ENCODE data around the gene SRPK3. TPM values are rescaled to one million over a fixed set of nuclear protein-coding genes. Genes with fewer than 3 reads are reported as not detected.

SRPK3 gene
- total RNA-seq, 1 experiment from 2014 or later: not detected

DNA sequence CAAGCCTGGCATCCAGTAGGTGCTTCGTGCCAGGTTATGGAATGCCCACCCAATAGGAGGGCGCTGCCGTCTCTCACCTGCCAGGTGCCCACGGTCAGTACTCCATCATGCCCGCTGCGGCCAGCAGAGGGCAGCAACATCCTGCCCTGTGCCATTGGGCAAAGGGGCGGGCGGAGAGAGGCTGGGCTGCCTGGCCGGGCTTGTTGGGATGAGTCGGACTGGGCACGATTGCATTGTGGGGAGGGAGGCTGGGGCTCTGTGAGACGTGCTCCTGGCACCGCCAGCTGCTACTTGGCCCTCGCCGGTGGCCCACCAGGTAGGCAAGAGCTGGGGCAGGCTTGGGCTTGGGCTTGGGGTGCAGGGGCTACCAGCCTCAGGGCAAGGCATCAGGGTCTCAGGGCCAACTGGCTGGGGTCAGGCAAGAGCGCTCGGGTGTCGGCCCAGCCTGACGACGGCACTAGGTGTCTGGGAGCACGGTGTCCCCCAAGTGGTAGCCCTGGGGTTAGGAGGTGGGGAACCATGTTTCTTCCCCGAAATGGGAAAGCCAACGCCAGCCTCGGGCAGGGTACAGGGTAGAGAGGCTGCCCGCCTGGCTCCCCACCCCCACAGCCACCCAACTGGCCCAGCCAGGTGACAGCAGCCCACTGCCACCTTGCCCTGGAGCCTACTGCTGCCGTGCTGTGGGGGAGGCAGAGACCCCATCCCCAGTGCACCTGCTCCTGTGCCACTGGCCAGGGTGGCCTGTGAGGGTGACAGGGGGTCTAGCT, 16.7 kb upstream of the SRPK3 start, which contains the start of gene PLXNB3:
TSS of gene PLXNB3 (plus strand) at position 261 of the 767 bp plus-strand sequence. CDS start 1,287 bp downstream, outside the sequence.
- DNase-seq: peak; percentile 94
- Histone ChIP-seq H3K4me3 (ENCODE audit: insufficient read depth, low read depth, low read length) (no peak within 1 kb of the TSS), H3K36me3 (replicated peaks; ENCODE audit: control insufficient read depth, insufficient read depth, low read length) (no peaks in the 10 kb centered on the region), H3K27me3 (ENCODE audit: control insufficient read depth, insufficient read depth, low read length) (no peaks in the 10 kb centered on the region)

DNA sequence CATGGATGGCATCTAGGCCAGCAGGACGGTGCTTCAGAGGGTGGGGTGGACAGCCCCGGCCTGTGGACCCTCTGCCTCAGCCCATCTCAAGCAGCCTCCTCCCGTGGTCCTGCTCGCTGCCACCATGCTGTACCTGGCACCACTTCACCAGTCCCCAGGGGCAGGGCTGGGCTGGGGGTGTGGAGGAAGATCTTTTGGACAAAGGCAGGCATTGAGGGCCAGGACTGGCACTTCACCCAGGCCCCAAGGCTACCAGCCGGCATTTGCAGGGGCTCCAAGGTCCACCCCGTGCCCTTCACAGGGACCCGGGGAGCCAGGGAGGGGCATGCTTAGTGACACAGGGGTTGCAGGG, 16.1 kb upstream of the SRPK3 start:
- no peak overlapping the region for H3K4me3 ChIP-seq (ENCODE audit: insufficient read depth, low read depth, low read length)
- no peaks in the 10 kb centered on the region for H3K27me3 ChIP-seq (ENCODE audit: control insufficient read depth, insufficient read depth, low read length)
- H3K36me3 ChIP-seq (replicated peaks; ENCODE audit: control insufficient read depth, insufficient read depth, low read length): no peaks in the 10 kb centered on the region
- DNase-seq: peak; percentile 57

DNA sequence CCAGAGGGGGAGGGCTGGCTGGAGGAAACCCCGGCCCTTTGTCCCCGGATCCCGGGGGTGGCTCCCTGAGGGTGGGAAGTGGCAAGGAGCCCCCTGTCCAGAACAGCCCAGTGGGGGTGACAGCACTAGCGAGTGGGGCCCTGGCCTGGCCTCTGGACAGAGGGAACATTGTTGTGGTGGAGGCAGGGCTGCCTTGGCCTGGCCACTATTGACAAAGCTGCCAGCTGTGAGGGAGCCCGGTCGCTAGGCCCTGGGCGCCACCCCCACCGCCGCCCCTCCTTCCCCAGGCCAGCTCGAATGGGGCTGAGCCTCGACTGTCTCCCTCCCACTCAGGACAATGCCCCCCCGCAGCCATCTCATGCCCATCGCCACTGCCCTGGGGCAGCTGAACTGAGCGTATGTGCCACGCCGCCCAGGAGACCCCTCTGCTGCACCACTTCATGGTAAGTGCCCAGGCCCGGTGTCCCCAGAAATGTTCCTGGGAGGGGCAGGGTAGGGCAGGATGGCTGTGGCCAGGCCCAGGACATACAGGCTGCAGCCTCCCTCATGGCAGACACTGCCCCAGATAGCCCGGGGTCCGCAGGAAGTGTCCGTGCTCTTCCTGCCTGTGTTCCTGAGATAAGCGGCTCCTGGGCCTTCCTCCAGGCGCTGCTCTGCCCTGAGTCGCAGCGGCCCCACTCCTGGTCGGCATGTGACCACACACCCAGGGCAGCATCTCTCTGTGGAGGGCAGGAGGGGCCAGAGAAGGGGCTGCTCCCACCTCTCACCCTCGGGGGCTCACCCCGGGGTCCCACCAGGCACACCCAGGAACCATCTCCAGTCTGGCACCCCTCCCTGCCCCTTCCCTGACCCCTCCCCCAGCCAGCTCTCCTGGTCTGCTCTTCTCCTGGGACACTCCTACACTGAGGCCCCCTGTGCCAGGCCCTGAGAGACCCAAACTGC, 15.4 kb upstream of the SRPK3 start:
- Histone ChIP-seq H3K27me3 (ENCODE audit: control insufficient read depth, insufficient read depth, low read length) (no peaks in the 10 kb centered on the region), H3K4me3 (ENCODE audit: insufficient read depth, low read depth, low read length) (no peak overlapping the region), H3K36me3 (replicated peaks; ENCODE audit: control insufficient read depth, insufficient read depth, low read length) (no peaks in the 10 kb centered on the region)
- DNase-seq: peak; percentile 68

DNA sequence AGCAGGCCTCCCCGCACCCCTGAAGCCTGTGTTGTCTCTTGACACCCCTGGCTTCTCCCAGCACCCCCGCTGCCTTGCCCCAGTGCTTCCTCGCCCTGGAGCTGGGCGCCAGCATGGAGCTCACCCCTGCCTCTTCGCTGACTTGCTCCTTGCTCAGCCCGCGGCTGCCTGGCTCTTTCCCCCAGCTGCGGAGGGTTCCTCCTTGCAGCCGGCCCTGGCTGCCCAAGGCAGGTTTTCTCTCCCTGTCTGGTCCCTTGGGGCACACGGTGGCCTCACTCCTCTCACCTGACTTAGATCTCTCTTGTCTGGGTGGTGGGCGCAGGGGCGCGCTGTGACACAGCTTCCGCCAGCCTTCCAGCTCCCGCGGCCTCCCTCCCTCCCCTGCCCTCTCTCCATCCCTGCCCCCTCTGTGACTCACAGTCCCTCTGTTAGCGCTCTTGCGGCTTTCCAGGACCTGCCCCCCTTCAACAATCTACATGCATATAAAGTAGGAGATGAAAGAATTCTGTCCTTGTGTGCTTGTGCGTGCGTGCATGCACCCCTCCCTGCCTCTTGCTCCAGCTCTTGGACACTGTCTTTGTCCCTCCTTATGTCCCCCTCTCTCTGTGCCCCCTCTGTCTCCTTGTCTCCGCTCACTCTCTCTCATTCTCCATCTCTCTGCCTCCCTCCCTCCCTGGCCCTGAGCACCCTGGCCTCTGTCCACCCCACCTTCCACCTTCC, 14.6 kb upstream of the SRPK3 start:
- DNase-seq: peak; percentile 80
- H3K27me3 ChIP-seq (ENCODE audit: control insufficient read depth, insufficient read depth, low read length): no peaks in the 10 kb centered on the region
- H3K36me3 ChIP-seq (replicated peaks; ENCODE audit: control insufficient read depth, insufficient read depth, low read length): no peaks in the 10 kb centered on the region
- H3K4me3 ChIP-seq (ENCODE audit: insufficient read depth, low read depth, low read length): no peak overlapping the region

DNA sequence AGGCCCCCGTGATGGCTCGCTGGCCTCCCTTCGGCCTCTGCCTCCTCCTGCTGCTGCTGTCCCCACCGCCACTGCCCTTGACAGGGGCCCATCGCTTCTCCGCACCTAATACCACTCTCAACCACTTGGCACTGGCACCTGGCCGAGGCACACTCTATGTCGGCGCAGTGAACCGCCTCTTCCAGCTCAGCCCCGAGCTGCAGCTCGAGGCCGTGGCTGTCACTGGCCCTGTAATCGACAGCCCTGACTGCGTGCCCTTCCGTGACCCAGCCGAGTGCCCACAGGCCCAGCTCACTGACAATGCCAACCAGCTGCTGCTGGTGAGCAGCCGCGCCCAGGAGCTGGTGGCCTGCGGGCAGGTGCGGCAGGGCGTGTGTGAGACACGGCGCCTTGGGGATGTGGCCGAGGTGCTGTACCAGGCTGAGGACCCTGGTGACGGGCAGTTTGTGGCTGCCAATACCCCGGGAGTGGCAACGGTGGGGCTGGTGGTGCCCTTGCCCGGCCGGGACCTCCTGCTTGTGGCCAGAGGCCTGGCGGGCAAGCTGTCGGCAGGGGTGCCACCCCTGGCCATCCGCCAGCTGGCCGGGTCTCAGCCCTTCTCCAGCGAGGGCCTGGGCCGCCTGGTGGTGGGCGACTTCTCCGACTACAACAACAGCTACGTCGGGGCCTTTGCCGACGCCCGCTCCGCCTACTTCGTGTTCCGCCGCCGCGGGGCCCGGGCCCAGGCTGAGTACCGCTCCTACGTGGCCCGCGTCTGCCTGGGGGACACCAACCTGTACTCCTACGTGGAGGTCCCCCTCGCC, 13.8 kb upstream of the SRPK3 start:
- H3K4me3 ChIP-seq (ENCODE audit: insufficient read depth, low read depth, low read length): no peak overlapping the region
- peak; percentile 77 for DNase-seq

DNA sequence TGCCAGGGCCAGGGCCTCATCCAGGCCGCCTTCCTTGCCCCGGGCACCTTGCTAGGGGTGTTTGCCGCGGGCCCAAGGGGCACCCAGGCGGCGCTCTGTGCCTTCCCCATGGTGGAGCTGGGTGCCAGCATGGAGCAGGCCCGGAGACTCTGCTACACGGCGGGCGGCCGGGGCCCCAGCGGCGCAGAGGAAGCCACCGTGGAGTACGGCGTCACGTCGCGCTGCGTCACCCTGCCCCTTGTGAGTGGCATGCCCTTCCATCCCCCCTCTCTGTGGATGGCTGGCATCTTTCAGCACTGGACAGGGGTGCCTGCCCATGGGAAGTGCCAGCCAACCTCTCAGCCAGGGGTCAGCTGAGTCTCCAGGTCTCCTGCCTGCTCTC, 13.2 kb upstream of the SRPK3 start:
- Histone ChIP-seq H3K4me3 (ENCODE audit: insufficient read depth, low read depth, low read length) (no peak overlapping the region), H3K27me3 (ENCODE audit: control insufficient read depth, insufficient read depth, low read length) (no peaks in the 10 kb centered on the region), H3K36me3 (replicated peaks; ENCODE audit: control insufficient read depth, insufficient read depth, low read length) (no peaks in the 10 kb centered on the region)
- peak; percentile 63 for DNase-seq

More for the DNA sequence above, 13.8 kb upstream of the SRPK3 start:
- no peaks in the 10 kb centered on the region for H3K27me3 ChIP-seq (ENCODE audit: control insufficient read depth, insufficient read depth, low read length)
- no peaks in the 10 kb centered on the region for H3K36me3 ChIP-seq (replicated peaks; ENCODE audit: control insufficient read depth, insufficient read depth, low read length)

DNA sequence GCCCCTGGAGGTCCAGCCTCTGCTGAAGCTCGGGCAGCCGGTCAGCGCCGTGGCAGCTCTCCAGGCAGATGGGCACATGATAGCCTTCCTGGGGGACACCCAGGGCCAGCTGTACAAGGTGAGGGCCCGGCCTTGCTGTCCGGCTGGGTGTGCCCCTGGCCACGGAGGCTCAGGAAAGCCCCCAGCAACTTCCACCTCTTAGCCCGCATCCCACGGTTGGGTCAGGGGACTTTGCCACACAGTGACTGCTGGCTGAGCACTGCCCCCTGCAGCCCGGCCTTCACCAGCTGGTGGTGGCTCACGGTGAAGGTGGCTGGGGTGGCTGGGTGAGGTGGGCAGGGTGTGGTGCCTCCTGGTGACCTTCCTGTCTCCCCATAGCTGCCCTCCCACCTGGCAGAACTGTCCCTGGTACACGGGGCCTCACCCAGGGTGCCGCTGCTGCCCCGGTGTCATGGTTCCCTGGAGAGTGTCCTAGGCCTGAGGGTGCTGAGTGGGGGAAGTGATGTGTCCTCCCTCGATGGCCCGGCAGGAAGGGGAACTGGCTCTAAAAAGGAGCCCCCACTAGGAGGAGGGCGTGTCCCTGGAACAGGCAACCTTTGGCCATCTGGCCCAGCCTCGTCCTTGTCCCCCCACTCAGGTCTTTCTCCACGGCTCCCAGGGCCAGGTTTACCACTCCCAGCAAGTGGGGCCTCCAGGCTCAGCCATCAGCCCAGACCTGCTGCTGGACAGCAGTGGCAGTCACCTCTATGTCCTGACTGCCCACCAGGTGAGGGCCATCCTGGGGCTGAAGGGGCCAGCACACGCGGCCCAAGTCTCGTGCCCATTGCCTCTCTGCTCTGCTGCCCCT, 12.3 kb upstream of the SRPK3 start:
- Histone ChIP-seq H3K27me3 (ENCODE audit: control insufficient read depth, insufficient read depth, low read length) (no peaks in the 10 kb centered on the region), H3K36me3 (replicated peaks; ENCODE audit: control insufficient read depth, insufficient read depth, low read length) (no peaks in the 10 kb centered on the region), H3K4me3 (ENCODE audit: insufficient read depth, low read depth, low read length) (no peak overlapping the region)
- DNase-seq: peak; percentile 73

DNA sequence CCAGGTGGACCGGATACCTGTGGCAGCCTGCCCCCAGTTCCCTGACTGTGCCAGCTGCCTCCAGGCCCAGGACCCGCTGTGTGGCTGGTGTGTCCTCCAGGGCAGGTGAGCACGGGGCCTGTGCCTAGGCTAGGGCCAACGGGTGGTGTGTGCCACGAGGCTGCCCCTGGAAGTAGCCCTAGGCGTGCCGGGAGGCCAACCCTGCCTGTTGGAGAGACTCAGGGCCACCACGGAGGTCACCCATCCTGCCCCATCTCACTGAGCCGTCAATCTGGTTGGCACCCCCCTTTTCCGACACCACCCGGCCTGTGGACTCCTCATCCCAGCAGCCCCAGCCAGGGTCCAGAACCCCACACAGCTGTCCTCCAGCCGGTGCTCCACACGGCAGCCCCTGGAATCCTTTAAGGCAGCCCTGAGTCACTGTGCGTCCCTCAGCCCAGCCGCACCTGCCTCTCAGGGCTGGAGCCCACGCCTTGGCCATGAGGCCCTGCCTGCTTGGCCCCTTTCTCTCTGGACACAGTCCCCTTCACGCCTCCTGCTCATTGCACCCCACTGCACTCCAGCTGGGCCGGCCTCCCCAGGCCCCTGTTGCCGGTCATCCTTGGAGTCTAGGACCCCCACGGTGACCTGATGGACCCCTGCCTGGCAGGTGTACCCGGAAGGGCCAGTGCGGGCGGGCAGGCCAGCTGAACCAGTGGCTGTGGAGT, 11.5 kb upstream of the SRPK3 start:
- peak; percentile 63 for DNase-seq
- H3K27me3 ChIP-seq (ENCODE audit: control insufficient read depth, insufficient read depth, low read length): no peaks in the 10 kb centered on the region
- no peaks in the 10 kb centered on the region for H3K36me3 ChIP-seq (replicated peaks; ENCODE audit: control insufficient read depth, insufficient read depth, low read length)
- no peak overlapping the region for H3K4me3 ChIP-seq (ENCODE audit: insufficient read depth, low read depth, low read length)

DNA sequence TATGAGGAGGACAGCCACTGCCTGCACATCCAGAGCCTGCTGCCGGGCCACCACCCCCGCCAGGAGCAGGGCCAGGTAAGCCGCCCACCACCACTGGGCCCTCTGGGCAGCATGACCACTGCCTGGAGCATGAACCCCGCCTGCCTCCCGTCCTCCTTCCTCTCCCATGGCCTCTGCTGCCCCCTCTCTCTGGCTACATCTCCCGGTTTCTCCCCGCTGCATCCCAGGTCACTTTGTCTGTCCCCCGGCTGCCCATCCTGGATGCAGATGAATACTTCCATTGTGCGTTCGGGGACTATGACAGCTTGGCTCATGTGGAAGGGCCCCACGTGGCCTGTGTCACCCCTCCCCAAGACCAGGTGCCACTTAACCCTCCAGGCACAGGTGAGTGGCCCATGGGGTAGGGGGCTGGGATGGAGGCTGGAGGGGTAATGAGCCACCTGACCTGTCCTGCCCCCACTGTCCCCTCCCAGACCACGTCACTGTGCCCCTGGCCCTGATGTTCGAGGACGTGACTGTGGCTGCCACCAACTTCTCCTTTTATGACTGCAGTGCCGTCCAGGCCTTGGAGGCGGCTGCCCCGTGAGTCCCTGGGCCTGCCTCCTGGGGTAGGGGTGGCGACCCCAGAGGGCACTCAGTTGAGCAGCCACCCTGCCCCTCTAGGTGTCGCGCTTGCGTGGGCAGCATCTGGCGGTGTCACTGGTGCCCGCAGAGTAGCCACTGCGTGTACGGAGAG, 10.8 kb upstream of the SRPK3 start:
- H3K4me3 ChIP-seq (ENCODE audit: insufficient read depth, low read depth, low read length): no peak overlapping the region
- H3K27me3 ChIP-seq (ENCODE audit: control insufficient read depth, insufficient read depth, low read length): no peaks in the 10 kb centered on the region
- H3K36me3 ChIP-seq (replicated peaks; ENCODE audit: control insufficient read depth, insufficient read depth, low read length): no peaks in the 10 kb centered on the region
- peak; percentile 65 for DNase-seq

DNA sequence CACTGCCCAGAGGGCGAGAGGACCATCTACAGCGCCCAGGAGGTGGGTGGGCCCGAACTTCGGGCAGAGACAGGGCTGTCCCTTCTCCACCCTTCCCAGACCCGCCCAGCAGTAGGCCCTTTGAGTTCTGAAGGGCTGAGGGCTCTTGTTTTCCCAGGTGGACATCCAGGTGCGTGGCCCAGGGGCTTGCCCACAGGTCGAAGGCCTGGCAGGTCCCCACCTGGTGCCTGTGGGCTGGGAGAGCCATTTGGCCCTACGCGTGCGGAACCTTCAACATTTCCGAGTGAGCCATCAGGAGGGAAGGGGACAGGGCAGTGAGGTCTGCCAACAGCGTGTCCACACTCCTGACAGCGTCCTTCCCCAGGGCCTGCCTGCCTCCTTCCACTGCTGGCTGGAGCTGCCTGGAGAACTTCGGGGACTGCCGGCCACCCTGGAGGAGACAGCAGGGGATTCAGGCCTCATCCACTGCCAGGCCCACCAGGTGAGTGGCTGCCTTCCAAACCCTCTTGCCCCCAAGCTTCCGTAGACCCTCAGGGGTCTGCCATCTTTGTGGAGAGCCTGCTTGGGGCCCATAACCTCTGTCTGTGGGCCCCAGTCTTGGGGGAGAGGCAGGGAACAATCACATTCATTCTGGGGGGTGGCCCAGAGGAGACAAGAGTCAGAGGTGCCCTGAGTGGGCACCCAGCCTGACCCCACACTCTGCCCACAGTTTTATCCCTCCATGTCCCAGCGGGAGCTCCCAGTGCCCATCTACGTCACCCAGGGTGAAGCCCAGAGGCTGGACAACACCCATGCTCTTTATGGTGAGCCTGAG, 10.0 kb upstream of the SRPK3 start:
- H3K36me3 ChIP-seq (replicated peaks; ENCODE audit: control insufficient read depth, insufficient read depth, low read length): no peaks in the 10 kb centered on the region
- DNase-seq: peak; percentile 66
- H3K4me3 ChIP-seq (ENCODE audit: insufficient read depth, low read depth, low read length): no peak overlapping the region
- H3K27me3 ChIP-seq (ENCODE audit: control insufficient read depth, insufficient read depth, low read length): no peaks in the 10 kb centered on the region

DNA sequence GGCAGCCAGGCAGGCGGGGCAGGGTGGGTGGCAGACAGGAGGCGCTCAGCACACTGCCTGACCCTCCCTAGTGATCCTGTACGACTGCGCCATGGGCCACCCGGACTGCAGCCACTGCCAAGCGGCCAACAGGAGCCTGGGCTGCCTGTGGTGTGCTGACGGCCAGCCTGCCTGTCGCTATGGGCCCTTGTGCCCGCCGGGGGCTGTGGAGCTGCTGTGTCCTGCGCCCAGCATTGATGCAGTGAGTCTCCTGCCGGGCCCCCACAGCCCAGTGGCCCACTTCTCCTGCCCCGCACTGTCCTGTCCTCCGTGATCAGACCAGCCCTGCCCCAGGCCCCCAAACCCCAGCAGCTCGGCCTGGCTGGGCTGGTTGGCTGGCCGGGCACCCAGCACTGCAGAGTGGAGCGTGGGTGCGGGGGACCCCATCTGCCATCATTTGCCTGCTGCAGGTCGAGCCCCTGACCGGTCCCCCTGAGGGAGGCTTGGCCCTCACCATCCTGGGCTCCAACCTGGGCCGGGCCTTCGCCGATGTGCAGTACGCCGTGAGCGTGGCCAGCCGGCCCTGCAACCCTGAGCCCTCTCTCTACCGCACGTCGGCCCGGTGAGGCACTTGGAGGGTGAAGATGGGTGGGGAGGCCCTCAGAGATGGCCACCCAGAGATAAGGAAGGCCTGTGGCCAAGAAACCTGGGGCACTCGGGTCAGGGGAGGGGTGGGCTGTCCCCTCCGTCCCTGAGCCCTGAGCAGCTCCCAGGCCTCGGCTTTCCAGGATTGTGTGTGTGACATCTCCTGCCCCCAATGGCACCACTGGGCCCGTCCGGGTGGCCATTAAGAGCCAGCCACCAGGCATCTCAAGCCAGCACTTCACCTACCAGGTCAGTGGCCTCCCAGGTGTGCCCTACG, 9.2 kb upstream of the SRPK3 start:
- peak; percentile 51 for DNase-seq
- no peaks in the 10 kb centered on the region for H3K36me3 ChIP-seq (replicated peaks; ENCODE audit: control insufficient read depth, insufficient read depth, low read length)
- H3K4me3 ChIP-seq (ENCODE audit: insufficient read depth, low read depth, low read length): no peak overlapping the region
- H3K27me3 ChIP-seq (ENCODE audit: control insufficient read depth, insufficient read depth, low read length): no peaks in the 10 kb centered on the region
